GM12892 (cell line): ENCODE results near the gene CISD3.

Experiments
- POLR2A ChIP-seq: IDR thresholded peaks from 2 replicates; pipeline ENCODE4 v1.6.1; 2011; ENCODE audit warnings: low read depth, low read length, control low read depth
- POLR2AphosphoS5 ChIP-seq: IDR thresholded peaks from 2 replicates; pipeline ENCODE4 v1.6.1; 2011; ENCODE audit warnings: low read depth, low read length, control low read depth
- TAF1 ChIP-seq: IDR thresholded peaks from 2 replicates; pipeline ENCODE4 v1.6.1; 2011; ENCODE audit warnings: low read depth, mild to moderate bottlenecking, control low read depth, low read length, borderline replicate concordance

DNA sequence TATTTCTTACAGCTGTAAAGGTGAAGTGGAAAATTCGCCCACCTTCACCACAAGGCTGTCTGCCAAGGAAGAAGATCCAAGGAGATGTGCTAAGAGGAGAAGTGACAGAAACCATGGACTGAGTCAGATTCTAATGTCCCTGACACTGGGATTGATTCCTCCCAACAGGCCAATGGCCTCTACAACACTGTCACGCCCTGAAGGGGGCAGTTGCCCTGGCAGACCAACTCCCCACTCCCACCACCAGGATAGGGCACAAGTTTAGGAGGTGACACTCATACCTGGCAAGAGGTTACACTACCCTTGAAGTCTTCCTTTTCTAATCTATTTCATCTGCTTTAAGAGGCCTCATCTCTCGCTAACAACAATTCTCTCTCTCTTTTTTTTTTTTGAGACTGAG, 53.1 kb downstream of the CISD3 start:
- TF ChIP-seq POLR2A (no peak), POLR2AphosphoS5 (no peak), TAF1 (no peak)
